Esophagus muscularis mucosa (tissue), 4 donors: ENCODE data around the gene NUP210. TPM values are rescaled to one million over a fixed set of nuclear protein-coding genes. Genes with fewer than 3 reads are reported as not detected.
"Not testable (repeated sequence)": the region's sequence is repeated elsewhere in the genome, so short reads cannot be mapped to it uniquely, and the experiment has no call there.

Experiments
- DNase-seq: peaks from one replicate; pipeline ENCODE4 v3.0.0-alpha.2; 2017; ENCODE audit errors: extremely low spot score
- H3K27ac ChIP-seq, 4 donors: fragments of 200-600 bp; sonication (generic); replicated peaks in 1 of 4; 1 replicate in 3 of 4; 2 replicates in 1 of 4; pipeline ENCODE4 v1.5.1; 2016 to 2019; ENCODE audit warnings: mild to moderate bottlenecking in 1 of 4
- H3K27me3 ChIP-seq, 4 donors: fragments of 200-600 bp; sonication (generic); one replicate each; pipeline versions ENCODE4 v1.5.1 to v1.6.0; 2016 to 2019
- H3K36me3 ChIP-seq, 4 donors: fragments of 200-600 bp; sonication (generic); one replicate each; pipeline ENCODE4 v1.5.1; 2016 to 2019
- H3K4me1 ChIP-seq, 4 donors: fragments of 200-600 bp; sonication (generic); one replicate each; pipeline ENCODE4 v1.5.1; 2016 to 2019
- H3K4me3 ChIP-seq, 4 donors: fragments of 200-600 bp; sonication (generic); 1 replicate in 2 of 4; 2 replicates in 2 of 4; pipeline ENCODE4 v1.5.1; 2016 to 2019; ENCODE audit warnings: mild to moderate bottlenecking in 4 of 4, moderate library complexity in 1 of 4
- H3K9me3 ChIP-seq, 4 donors: fragments of 200-600 bp; sonication (generic); 1 replicate in 3 of 4; 2 replicates in 1 of 4; pipeline ENCODE4 v1.5.1; 2016 to 2019
- EP300 ChIP-seq: sonication (generic); formaldehyde crosslinking; IDR thresholded peaks from one replicate; pipeline ENCODE4 v1.6.1; 2017; ENCODE audit warnings: antibody characterized with exemption
- POLR2A ChIP-seq: fragments of 450-650 bp; IDR thresholded peaks from one replicate; pipeline ENCODE4 v1.6.1; 2017; ENCODE audit warnings: antibody characterized with exemption, moderate library complexity, mild to moderate bottlenecking, low read depth
- POLR2AphosphoS5 ChIP-seq, 2 donors: sonication (generic); formaldehyde crosslinking; IDR thresholded peaks; one replicate each; pipeline ENCODE4 v1.6.1; 2017; ENCODE audit warnings: antibody characterized with exemption in 2 of 2
- WGBS: methylation state at CpG from one replicate; pipeline ENCODE4 v1.1.5; 2018; 5-methylcytosine and 5-hydroxymethylcytosine counted together
- intact Hi-C: fragments of 100-400 bp; cut with DNase I; formaldehyde crosslinking; loops from one replicate; pipeline ENCODE4 v1.15.1; 2023
- total RNA-seq, 4 donors: library from RNA; depleted of rRNA; stranded (reverse); fragments of >200 nt; gene quantifications; one replicate each; pipeline versions ENCODE4 v1.1.0 to v1.2.1, GENCODE V29; 2016
- TF ChIP-seq, protein P1 (sequence below), 3 experiments: fragments of 200-600 bp in 2 of 3; fragments of 450-650 bp in 1 of 3; sonication (generic) in 2 of 3; IDR thresholded peaks; one replicate each; pipeline ENCODE4 v1.5.1; 2017 to 2019; ENCODE audit warnings: antibody characterized with exemption in 3 of 3, mild to moderate bottlenecking in 2 of 3, moderate library complexity in 1 of 3

NUP210 gene
- total RNA-seq, 4 donors from 2014 or later: 2.5 to 5.2 (median 4.2) TPM

GRCh38 chr3:13457593-13457992, 37.5 kb upstream of the NUP210 start:
- 85% methylated on average over 4 of the region's 4 CpGs for WGBS
- H3K27me3 ChIP-seq: peaks cover 0 to 6% (median 0%) of the 10 kb centered on the region in 4 donors
- peaks cover 0 to 2% (median under 1%) of the 10 kb centered on the region in 4 donors for H3K4me1 ChIP-seq
- no peaks in the 10 kb centered on the region for H3K9me3 ChIP-seq
- no peak overlapping the region for H3K4me3 ChIP-seq
- no peak for TF ChIP-seq EP300
- TF ChIP-seq POLR2A: no peak
- TF ChIP-seq, protein P1, sequence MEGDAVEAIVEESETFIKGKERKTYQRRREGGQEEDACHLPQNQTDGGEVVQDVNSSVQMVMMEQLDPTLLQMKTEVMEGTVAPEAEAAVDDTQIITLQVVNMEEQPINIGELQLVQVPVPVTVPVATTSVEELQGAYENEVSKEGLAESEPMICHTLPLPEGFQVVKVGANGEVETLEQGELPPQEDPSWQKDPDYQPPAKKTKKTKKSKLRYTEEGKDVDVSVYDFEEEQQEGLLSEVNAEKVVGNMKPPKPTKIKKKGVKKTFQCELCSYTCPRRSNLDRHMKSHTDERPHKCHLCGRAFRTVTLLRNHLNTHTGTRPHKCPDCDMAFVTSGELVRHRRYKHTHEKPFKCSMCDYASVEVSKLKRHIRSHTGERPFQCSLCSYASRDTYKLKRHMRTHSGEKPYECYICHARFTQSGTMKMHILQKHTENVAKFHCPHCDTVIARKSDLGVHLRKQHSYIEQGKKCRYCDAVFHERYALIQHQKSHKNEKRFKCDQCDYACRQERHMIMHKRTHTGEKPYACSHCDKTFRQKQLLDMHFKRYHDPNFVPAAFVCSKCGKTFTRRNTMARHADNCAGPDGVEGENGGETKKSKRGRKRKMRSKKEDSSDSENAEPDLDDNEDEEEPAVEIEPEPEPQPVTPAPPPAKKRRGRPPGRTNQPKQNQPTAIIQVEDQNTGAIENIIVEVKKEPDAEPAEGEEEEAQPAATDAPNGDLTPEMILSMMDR (IDR thresholded peaks at IDR 0.05): no peak
- no peak for TF ChIP-seq POLR2AphosphoS5 (IDR thresholded peaks at IDR 0.05)
- H3K27ac ChIP-seq: no peak overlapping the region
- no peaks in the 10 kb centered on the region for H3K36me3 ChIP-seq
- intact Hi-C loops: no loop called here
- DNase-seq: no peak

DNA sequence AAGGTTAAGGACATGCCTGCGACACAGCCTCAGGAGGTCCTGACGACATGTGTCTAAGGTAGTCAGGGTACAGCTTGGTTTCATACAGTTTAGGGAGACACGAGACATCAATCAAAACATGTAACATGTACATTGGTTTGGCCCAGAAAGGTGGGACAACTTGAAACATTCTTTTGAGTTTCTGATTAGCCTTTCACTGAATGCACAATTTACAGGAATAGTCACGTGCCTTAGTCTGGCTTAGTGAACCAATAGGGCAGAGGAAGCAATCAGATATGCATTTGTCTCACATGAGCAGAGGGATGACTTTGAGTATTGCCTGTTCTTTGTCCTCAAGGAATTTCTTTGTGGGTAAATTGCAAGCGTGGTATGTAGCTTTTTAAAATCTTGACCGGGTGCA, 35.5 kb upstream of the NUP210 start:
- H3K36me3 ChIP-seq: no peaks in the 10 kb centered on the region
- H3K4me1 ChIP-seq: peaks cover 10 to 15% (median 11%) of the 10 kb centered on the region in 4 donors
- H3K4me3 ChIP-seq: no peak overlapping the region
- DNase-seq: no peak
- H3K27ac ChIP-seq: no peak overlapping the region
- peaks cover 0 to 4% (median 0%) of the 10 kb centered on the region in 4 donors for H3K27me3 ChIP-seq
- WGBS: 69% methylated on average over 6 of the region's 6 CpGs
- no peak for TF ChIP-seq POLR2A
- TF ChIP-seq EP300: no peak
- TF ChIP-seq, protein P1 (IDR thresholded peaks at IDR 0.05): no peak
- no peak for TF ChIP-seq POLR2AphosphoS5 (IDR thresholded peaks at IDR 0.05)
- H3K9me3 ChIP-seq: no peaks in the 10 kb centered on the region
- intact Hi-C loops: no loop called here

DNA sequence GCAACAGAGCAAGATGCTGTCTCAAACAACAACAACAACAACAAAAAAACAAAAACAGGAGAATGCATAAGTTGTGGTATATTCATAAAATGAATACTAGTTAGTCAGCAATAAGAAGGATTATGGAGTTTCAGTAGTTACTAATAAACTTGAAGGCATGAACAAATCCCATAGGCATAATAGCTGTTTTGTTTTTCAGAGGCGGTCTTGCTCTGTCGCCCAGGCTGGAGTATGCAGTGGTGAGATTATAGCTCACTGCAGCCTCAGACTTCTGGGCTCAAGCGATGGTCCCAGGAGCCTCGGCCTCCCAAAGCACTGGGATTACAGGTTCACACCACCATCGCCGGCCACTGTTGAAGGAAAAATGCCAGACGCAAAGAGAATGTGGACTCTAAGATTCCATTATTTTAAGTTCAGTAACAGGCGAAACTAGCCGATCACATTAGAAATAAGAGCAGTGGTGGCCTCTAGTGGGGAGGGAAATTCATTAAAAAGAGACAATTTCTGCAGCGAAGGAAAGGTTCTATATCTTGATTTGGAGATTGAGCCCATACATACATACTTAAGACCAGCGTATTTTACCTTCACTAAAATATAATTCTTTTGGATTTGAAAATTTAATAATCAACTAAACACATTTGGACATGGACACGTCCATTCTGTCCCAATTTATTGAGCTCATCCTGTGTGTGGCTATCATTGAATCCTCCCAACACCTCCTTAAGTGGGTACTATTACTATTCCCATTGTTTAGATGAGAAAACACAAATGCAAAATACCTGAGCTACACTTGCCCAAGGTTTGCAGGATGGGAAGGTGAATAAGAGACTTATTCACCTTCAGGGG, 32.6 kb upstream of the NUP210 start:
- H3K27ac ChIP-seq: peak overlapping the region; percentile 77 to 88 (median 83)
- 27% methylated on average over 12 of the region's 12 CpGs for WGBS
- intact Hi-C loops: loop anchor here (2.0 kb wide), 2 partner anchors 24 to 360 kb away; no protein-coding TSS in a partner anchor
- no peaks in the 10 kb centered on the region for H3K36me3 ChIP-seq
- H3K27me3 ChIP-seq: no peaks in the 10 kb centered on the region
- H3K9me3 ChIP-seq: no peaks in the 10 kb centered on the region
- peak overlapping the region; percentile 55 to 66 (median 60) for H3K4me3 ChIP-seq
- no peak for TF ChIP-seq EP300
- peak in 1 of 2 donors; percentile 10 for TF ChIP-seq POLR2AphosphoS5 (IDR thresholded peaks at IDR 0.05)
- TF ChIP-seq, protein P1 (IDR thresholded peaks at IDR 0.05): peak; percentile 59 to 70 (median 63)
- no peak for TF ChIP-seq POLR2A
- H3K4me1 ChIP-seq: peaks cover 10 to 15% (median 11%) of the 10 kb centered on the region in 4 donors
- DNase-seq: no peak

- intact Hi-C loops: no loop called here
- Histone ChIP-seq H3K27ac (peak overlapping the region; percentile 77 to 88 (median 83)), H3K4me1 (peaks cover 10 to 15% (median 11%) of the 10 kb centered on the region in 4 donors), H3K36me3 (no peaks in the 10 kb centered on the region), H3K4me3 (peak overlapping the region; percentile 55 to 66 (median 60)), H3K9me3 (no peaks in the 10 kb centered on the region), H3K27me3 (no peaks in the 10 kb centered on the region)
- DNase-seq: no peak
- WGBS: 3% methylated on average over 7 of the region's 7 CpGs
- TF ChIP-seq POLR2A: no peak
- TF ChIP-seq EP300: no peak
- TF ChIP-seq POLR2AphosphoS5 (IDR thresholded peaks at IDR 0.05): no peak
- TF ChIP-seq, protein P1 (IDR thresholded peaks at IDR 0.05): no peak
Observed at GRCh38 chr3:13451301-13451673, 31.2 kb upstream of the NUP210 start.

DNA sequence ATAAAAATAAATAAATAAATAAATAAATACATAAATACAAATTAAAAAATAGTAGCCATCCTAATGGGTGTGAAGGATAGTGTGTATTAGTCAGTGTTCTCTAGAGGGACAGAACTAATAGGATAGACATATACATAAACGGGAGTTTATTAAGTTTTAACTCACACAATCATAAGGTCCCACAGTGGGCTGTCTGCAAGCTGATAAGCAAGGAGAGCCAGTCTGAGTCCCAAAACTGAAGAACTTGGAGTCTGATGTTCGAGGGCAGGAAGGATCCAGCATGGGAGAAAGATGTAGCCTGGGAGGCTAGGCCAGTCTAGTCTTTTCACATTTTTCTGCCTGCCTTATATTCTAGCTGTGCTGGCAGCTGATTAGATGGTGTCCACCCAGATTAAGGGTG, 22.8 kb upstream of the NUP210 start:
- H3K4me3 ChIP-seq, H3K9me3 ChIP-seq, H3K27me3 ChIP-seq, H3K36me3 ChIP-seq, intact Hi-C loops, H3K27ac ChIP-seq, DNase-seq, H3K4me1 ChIP-seq: not testable (repeated sequence)
- 100% methylated on average over 2 of the region's 2 CpGs for WGBS
